ENCODE data around the gene SLC39A12.

Gene SLC39A12

GRCh38 chr10:18000601-18001000 is 48.9 kb downstream of the SLC39A12 start:
- no peak overlapping the region for H3K27ac ChIP-seq (ENCODE audit: low read depth, low read length)
- H3K36me3 ChIP-seq (ENCODE audit: insufficient read depth, low read length), result no peaks in the 10 kb centered on the region
- H3K27me3 ChIP-seq (ENCODE audit: insufficient read depth, low read length), result no peaks in the 10 kb centered on the region
- 91% methylated on average over 2 of the region's 2 CpGs for WGBS
- no peak overlapping the region for H3K4me3 ChIP-seq (ENCODE audit: low read length)
- H3K4me1 ChIP-seq (ENCODE audit: insufficient read depth, low read length), result peaks cover 6% of the 10 kb centered on the region
- H3K9me3 ChIP-seq (ENCODE audit: insufficient read depth, low read depth, low read length), result no peaks in the 10 kb centered on the region
- no peak overlapping the region for H3K9ac ChIP-seq (ENCODE audit: low read depth, low read length)

- no peak overlapping the region for H3K4me3 ChIP-seq (ENCODE audit: low read length)
- WGBS, result 55% methylated on average over 3 of the region's 3 CpGs
- no peak overlapping the region for H3K9ac ChIP-seq (ENCODE audit: low read depth, low read length)
- no peaks in the 10 kb centered on the region for H3K9me3 ChIP-seq (ENCODE audit: insufficient read depth, low read depth, low read length)
- H3K4me1 ChIP-seq (ENCODE audit: insufficient read depth, low read length), result peaks cover 14% of the 10 kb centered on the region
- H3K27me3 ChIP-seq (ENCODE audit: insufficient read depth, low read length), result no peaks in the 10 kb centered on the region
- H3K27ac ChIP-seq (ENCODE audit: low read depth, low read length), result peak overlapping the region; percentile 47; the same call in 1 of the 2 replicates
- no peaks in the 10 kb centered on the region for H3K36me3 ChIP-seq (ENCODE audit: insufficient read depth, low read length)
Observed at GRCh38 chr10:18005445-18005780, 53.7 kb downstream of the SLC39A12 start.

DNA sequence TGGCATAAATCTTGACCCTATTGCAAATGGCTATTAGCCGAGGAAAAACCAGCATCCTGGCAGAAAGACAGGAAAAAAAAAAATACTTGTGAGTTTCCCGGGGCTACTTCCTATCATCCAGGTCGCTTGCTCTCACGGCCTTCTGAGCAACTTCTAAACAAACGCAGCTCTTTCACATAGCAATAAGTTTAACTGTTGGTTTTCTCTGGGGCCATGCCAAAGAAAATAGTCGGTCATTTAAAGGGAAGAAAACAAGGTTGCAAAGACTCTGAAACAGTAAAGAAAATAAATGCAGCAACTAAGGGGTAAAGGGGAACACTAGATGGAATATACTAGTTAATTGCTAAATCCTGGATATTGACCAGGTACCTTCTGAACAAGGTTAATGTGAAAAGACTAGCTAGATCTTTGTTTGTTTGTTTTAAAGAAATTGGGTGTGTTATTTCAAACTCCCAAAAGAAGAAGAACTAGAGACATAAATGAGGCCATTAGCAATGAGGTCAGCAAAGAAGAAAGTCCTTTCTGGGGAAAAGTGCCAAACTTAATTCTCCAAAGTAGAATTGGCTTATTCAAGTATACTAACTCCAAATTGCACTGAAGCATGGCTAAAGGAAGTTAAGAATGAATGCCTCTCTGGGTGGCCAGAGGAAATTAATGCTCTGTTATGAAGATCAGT is 54.2 kb downstream of the SLC39A12 start:
- peak overlapping the region; percentile 47; the same call in 1 of the 2 replicates for H3K27ac ChIP-seq (ENCODE audit: low read depth, low read length)
- H3K4me1 ChIP-seq (ENCODE audit: insufficient read depth, low read length), result peaks cover 14% of the 10 kb centered on the region
- no peak overlapping the region for H3K9ac ChIP-seq (ENCODE audit: low read depth, low read length)
- H3K9me3 ChIP-seq (ENCODE audit: insufficient read depth, low read depth, low read length), result no peaks in the 10 kb centered on the region
- no peaks in the 10 kb centered on the region for H3K27me3 ChIP-seq (ENCODE audit: insufficient read depth, low read length)
- H3K4me3 ChIP-seq (ENCODE audit: low read length), result no peak overlapping the region
- 42% methylated on average over 6 of the region's 6 CpGs for WGBS
- no peaks in the 10 kb centered on the region for H3K36me3 ChIP-seq (ENCODE audit: insufficient read depth, low read length)

DNA sequence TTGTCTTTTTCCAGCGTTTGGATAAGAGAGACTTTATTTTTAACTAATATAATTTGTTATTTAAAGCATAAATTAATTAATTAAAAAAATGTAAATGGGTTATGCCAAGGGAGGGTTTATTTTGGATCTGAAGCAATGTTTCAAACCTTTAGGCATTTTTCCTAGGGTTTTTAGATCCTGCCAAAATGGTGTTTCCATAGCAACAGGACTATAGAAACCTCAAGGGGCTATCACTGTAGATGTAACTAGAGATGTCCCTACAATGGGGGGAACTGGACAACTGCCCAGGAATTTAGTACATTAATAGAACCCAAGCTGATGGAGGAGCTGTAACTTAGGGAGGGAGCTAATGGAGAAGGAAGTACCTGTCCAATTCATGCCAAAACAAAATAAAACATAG is 57.3 kb downstream of the SLC39A12 start:
- Histone ChIP-seq H3K9ac (ENCODE audit: low read depth, low read length) (no peak overlapping the region), H3K4me3 (ENCODE audit: low read length) (no peak overlapping the region), H3K36me3 (ENCODE audit: insufficient read depth, low read length) (no peaks in the 10 kb centered on the region), H3K27ac (ENCODE audit: low read depth, low read length) (no peak overlapping the region), H3K27me3 (ENCODE audit: insufficient read depth, low read length) (no peaks in the 10 kb centered on the region), H3K9me3 (ENCODE audit: insufficient read depth, low read depth, low read length) (no peaks in the 10 kb centered on the region), H3K4me1 (ENCODE audit: insufficient read depth, low read length) (peaks cover 14% of the 10 kb centered on the region)
- no CpG with 5 or more reads among the region's 1 CpG for WGBS

DNA sequence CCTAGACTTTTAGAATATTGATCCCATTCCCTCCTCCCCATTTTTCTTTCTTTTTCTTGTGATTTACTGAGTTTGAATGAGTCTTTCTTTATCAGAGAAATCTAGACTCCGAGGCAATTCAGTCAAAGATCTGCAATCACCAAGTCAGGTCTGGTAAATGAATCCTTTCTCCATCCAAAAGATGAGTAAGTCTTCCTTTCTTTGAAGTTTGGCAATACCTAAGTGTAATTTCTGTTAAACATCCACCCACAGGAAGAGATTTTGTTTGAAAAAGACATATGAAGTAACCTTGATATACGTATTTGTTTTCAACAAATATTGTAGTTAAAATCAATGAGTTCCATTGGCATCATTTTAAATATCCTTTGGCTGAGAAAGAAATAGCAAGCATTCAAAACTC is 58.3 kb downstream of the SLC39A12 start:
- H3K27ac ChIP-seq (ENCODE audit: low read depth, low read length), result no peak overlapping the region
- H3K36me3 ChIP-seq (ENCODE audit: insufficient read depth, low read length), result no peaks in the 10 kb centered on the region
- no peaks in the 10 kb centered on the region for H3K27me3 ChIP-seq (ENCODE audit: insufficient read depth, low read length)
- no peak overlapping the region for H3K4me3 ChIP-seq (ENCODE audit: low read length)
- H3K4me1 ChIP-seq (ENCODE audit: insufficient read depth, low read length), result peaks cover 14% of the 10 kb centered on the region
- H3K9me3 ChIP-seq (ENCODE audit: insufficient read depth, low read depth, low read length), result no peaks in the 10 kb centered on the region
- WGBS, result 95% methylated on average over 2 of the region's 2 CpGs
- no peak overlapping the region for H3K9ac ChIP-seq (ENCODE audit: low read depth, low read length)

GRCh38 chr10:18020523-18020922 is 68.8 kb downstream of the SLC39A12 start:
- WGBS, result 92% methylated on average over 1 of the region's 1 CpG
- H3K9ac ChIP-seq (ENCODE audit: low read depth, low read length), result no peak overlapping the region
- no peaks in the 10 kb centered on the region for H3K9me3 ChIP-seq (ENCODE audit: insufficient read depth, low read depth, low read length)
- no peak overlapping the region for H3K27ac ChIP-seq (ENCODE audit: low read depth, low read length)
- H3K36me3 ChIP-seq (ENCODE audit: insufficient read depth, low read length), result no peaks in the 10 kb centered on the region
- H3K27me3 ChIP-seq (ENCODE audit: insufficient read depth, low read length), result no peaks in the 10 kb centered on the region
- H3K4me3 ChIP-seq (ENCODE audit: low read length), result no peak overlapping the region
- no peaks in the 10 kb centered on the region for H3K4me1 ChIP-seq (ENCODE audit: insufficient read depth, low read length)

DNA sequence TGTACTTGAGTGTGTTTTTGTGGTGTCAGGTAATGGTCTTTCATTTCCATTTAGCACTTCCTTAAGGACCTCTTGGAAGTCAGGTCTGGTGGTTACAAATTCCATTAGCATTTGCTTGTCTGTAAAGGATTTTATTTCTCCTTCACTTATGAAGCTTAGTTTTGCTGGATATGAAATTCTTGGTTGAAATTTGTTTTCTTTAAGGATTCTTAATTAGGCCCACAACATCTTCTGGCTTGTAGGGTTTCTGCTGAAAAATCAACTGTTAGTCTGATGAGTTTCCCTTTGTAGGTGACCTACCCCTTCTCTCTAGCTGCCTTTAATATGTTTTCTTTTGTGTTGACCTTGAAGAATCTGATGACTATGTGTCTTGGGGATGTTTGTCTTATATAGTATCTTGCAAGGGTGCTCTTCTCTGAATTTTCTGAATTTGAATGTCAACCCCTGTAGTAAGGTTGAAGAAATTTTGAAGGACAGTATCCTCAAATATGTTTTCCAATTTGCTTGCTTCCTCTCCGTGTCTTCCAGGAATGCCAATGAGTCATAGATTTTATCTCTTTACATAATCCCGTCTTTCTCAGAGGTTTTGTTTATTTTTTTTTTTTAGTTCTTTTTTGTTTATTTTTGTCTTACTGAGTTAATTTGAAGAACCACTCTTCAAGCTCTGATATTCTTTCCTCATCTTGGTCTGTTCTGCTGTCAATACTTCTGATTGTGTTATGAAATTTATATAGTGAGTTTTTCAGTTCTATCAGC is 70.2 kb downstream of the SLC39A12 start:
- no peak overlapping the region for H3K9ac ChIP-seq (ENCODE audit: low read depth, low read length)
- H3K27ac ChIP-seq (ENCODE audit: low read depth, low read length), result no peak overlapping the region
- WGBS, result no CpG with 5 or more reads among the region's 2 CpGs
- H3K9me3 ChIP-seq (ENCODE audit: insufficient read depth, low read depth, low read length), result peaks cover 5% of the 10 kb centered on the region; the same call in 1 of the 2 replicates
- H3K4me1 ChIP-seq (ENCODE audit: insufficient read depth, low read length), result no peaks in the 10 kb centered on the region
- H3K27me3 ChIP-seq (ENCODE audit: insufficient read depth, low read length), result no peaks in the 10 kb centered on the region
- no peak overlapping the region for H3K4me3 ChIP-seq (ENCODE audit: low read length)
- no peaks in the 10 kb centered on the region for H3K36me3 ChIP-seq (ENCODE audit: insufficient read depth, low read length)

DNA sequence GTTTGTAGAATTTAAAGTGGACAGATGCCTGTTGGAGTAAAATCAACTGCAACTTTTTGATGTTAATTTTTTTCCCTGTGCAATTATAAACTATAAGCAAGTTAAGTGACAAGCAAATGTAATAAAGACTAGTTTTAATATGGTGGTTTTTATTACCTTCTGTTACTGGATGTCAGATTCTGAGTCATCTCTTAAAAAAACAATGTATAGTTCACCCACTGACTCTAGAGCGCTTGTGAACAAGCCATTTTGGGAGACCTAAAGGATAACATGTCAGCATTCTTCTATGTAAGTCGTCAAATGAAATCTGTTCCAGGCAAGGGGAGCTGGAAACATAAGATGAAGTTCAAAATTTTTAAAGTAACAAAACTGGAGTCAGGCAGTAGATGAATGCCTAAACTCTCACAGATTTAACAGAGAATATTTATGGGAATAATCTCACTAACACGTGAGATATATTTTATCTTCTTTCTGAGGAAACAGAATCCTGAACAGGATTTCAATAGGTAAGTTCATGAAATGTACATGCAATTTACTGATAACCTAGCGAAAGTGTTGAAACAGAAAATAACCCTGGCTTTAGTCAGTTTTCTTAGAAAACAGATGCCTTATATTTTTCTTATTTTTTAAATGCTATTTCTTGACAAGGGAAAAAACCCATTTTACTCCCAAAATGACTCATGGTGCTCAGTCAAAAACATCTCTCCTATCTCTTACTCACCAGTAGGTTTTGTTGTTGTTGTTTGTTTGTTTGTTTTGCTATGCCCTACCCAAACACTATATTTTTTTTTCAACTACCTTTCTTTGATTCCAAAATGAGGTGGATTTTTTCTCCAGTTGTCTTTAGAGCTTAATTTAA is 91.7 kb downstream of the SLC39A12 start:
- H3K27me3 ChIP-seq (ENCODE audit: insufficient read depth, low read length), result no peaks in the 10 kb centered on the region
- no peak overlapping the region for H3K9ac ChIP-seq (ENCODE audit: low read depth, low read length)
- peaks cover 3% of the 10 kb centered on the region; the same call in 1 of the 2 replicates for H3K4me1 ChIP-seq (ENCODE audit: insufficient read depth, low read length)
- 99% methylated on average over 3 of the region's 4 CpGs for WGBS
- H3K36me3 ChIP-seq (ENCODE audit: insufficient read depth, low read length), result no peaks in the 10 kb centered on the region
- no peak overlapping the region for H3K4me3 ChIP-seq (ENCODE audit: low read length)
- H3K27ac ChIP-seq (ENCODE audit: low read depth, low read length), result no peak overlapping the region
- H3K9me3 ChIP-seq (ENCODE audit: insufficient read depth, low read depth, low read length), result no peaks in the 10 kb centered on the region

- no peaks in the 10 kb centered on the region for H3K9me3 ChIP-seq (ENCODE audit: insufficient read depth, low read depth, low read length)
- no peak overlapping the region for H3K27ac ChIP-seq (ENCODE audit: low read depth, low read length)
- H3K4me3 ChIP-seq (ENCODE audit: low read length), result no peak overlapping the region
- no peaks in the 10 kb centered on the region for H3K27me3 ChIP-seq (ENCODE audit: insufficient read depth, low read length)
- WGBS, result 87% methylated on average over 8 of the region's 8 CpGs
- no peaks in the 10 kb centered on the region for H3K36me3 ChIP-seq (ENCODE audit: insufficient read depth, low read length)
- no peak overlapping the region for H3K9ac ChIP-seq (ENCODE audit: low read depth, low read length)
- peaks cover 3% of the 10 kb centered on the region; the same call in 1 of the 2 replicates for H3K4me1 ChIP-seq (ENCODE audit: insufficient read depth, low read length)
Observed at GRCh38 chr10:18044976-18045720, 93.4 kb downstream of the SLC39A12 start.

DNA sequence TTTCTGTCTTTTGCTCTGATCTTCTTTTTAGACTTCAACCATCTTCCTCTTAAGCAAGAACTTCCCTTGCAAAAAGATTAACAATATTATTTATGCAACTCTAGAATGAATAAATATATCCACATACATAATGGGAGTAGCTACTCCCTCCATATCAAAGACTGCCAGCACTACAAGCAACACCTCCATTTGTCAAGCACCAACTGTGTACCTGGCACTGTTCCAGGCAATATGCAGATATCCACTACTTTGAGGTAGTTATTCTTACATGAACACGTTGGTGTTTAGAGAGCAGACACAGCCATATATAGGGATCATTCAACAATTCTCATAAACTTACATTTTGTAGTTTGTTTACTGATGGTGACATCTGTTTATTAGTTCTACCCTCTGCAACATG is 104.9 kb downstream of the SLC39A12 start:
- WGBS, result 80% methylated on average over 1 of the region's 1 CpG
- Histone ChIP-seq H3K4me3 (ENCODE audit: low read length) (no peak overlapping the region), H3K27me3 (ENCODE audit: insufficient read depth, low read length) (no peaks in the 10 kb centered on the region), H3K36me3 (ENCODE audit: insufficient read depth, low read length) (no peaks in the 10 kb centered on the region), H3K27ac (ENCODE audit: low read depth, low read length) (no peak overlapping the region), H3K9ac (ENCODE audit: low read depth, low read length) (no peak overlapping the region), H3K9me3 (ENCODE audit: insufficient read depth, low read depth, low read length) (no peaks in the 10 kb centered on the region), H3K4me1 (ENCODE audit: insufficient read depth, low read length) (no peaks in the 10 kb centered on the region)
